GM19238 (cell line): Measurements from ENCODE around the gene CPLX3.

Source experiments
- DNase-seq: peaks from one replicate; pipeline ENCODE4 v3.0.0; 2011; ENCODE audit warnings: low spot score; ENCODE audit not compliant: insufficient read length

CPLX3 gene

DNA sequence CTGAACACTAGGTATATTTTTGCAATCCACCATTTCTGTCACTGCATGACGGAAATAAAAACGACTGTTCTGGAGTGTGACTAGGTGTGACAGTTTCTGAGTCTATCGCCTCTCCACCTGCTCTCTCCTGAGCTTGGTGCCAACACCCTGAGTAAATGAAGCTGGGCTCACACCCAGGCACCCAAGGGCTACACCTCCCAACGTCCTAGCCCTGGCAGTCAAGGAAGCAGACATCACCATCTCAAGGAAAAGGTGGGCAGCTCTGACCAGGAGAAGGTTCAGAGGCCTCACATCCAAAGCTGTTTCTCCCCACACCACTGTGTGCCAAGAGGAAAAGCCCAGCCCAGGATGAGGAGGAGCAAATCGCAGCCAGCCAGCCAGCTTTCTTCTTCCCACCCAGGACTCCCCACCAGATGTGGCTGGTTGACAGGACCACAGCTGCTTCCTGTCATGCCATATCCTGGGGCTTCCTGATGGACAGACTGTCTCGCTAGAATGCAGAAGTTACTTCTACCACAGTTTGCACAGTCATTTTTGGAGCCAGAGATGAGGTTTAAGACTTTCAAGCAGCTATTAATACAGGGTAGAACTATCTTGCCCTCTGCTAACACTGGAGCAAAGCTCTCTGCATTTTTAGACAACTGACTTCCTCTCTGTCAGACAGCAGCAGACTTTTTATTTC lies 43.4 kb downstream of the CPLX3 start:
- DNase-seq = peak; percentile 77

DNA sequence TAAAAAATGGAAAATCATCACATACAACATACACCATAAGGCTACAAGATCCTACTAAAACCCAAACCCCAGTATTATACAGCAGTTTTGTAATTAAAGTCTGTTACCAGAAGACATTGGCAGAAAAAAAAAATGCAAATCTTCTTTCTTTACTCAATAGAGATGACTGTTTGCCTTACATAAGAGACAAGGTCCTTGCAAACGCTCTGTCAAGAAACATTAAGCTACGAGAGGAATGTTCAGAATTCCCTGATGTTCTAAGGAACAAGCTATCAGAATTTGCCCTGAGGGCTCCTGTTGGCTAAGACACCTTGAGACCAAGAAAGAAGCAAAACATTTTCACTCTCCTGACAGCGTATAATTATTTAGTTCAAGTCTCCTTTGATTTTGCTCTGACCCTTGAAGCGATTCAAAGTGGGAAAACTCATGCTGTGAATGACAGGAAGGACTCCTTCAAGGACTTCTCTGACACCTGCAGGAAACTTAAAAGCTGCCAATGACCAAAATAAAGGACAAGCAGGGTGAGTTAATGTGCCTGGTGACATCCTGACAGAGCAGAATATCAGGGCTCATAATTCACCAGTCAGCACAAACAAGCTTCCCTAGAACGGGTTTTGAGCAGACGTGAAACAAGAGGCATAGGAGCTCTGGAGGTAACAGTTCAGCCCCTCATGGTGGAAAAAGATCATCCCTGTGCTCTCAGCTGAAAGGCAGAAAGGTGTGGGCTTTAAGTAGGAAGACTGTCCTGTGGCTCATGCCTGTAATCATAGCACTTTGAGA lies 44.2 kb downstream of the CPLX3 start:
- no peak for DNase-seq

DNA sequence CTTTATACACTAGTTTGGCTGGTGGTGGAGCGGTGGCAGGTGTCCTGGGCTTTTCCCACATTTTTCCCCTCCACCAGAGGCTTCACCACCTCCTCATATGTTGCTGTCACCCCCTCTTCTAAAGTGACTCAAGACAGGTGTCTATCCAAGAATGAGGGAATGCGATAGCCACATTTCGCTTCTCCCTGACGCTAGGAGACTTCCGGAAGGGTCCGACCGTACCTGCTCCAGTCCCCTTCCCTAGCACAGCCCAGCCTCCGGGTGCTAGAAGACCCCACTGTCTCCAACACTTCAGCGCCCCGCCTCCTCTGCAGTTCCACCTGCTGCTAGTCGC lies 46.2 kb downstream of the CPLX3 start:
- DNase-seq = no peak

DNA sequence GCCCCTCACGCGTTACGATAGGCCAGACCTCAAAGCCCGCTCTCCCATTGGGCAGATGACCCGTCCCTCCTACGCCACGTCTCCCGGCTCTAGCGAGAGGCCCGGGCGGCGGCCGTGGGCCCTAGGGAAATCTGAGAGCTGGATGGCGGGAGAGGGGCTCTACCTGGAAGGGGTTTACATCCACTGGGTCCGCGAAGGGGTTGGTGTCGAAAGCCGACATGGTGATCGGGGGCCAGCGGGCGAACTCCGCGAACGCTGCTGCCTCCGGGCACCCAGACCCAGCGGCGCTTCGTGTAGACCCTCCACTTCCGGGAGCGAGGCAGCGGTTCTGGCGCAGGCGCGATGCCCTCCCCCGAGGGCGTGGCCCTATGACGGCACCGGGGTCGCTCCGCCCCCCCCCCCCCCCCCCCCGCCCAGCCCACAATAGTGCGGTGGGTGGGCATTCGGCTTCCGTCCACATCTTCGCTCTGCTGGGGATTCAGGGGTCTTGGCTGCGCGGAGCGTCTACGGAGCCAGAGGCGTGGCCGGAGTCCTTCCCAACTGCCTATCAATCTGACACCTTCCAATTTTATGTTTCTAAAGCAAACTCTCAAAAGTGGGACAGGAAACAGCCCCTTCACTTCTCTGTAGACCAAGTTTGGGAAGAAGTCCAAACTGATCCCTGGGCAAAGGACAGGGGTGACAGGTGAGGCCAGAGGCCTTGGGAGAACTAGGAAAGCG lies 46.8 kb downstream of the CPLX3 start, which contains the start of gene SCAMP2:
Gene SCAMP2 (minus strand): TSS at position 330 of the 720 bp plus-strand sequence. CDS start 110 bp downstream, at position 220.
- DNase-seq = peak; percentile 96

DNA sequence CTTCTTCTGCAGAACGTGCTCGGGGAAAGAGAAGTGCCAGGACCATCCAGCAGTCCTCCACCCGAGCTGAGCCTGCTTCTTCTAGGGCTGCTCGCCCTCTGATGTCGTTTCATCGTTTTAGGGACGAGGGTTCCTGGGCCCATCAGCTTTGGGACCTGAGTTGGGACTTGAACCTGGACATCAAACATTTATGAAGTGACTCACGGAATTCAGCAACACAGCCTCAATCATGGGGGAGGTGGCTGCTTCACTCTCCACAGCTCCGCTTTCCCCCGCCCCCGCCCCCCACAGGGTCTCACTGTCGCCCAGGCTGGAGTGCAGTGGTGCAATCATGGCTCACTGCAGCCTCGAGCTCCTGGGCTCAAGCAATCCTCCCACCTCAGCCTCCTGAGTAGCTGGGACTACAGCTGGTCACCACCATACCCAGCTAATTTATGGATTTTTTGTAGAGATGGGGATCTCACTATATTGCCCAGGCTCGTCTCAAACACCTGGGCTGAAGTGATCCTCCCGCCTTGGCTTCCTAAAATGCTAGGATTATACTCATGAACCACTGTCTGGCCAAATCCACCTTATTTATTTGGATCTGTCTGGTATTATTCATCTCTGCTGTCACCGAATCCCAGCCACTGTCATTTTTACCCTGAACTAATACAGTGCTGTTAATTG lies 47.5 kb downstream of the CPLX3 start:
- DNase-seq = no peak

DNA sequence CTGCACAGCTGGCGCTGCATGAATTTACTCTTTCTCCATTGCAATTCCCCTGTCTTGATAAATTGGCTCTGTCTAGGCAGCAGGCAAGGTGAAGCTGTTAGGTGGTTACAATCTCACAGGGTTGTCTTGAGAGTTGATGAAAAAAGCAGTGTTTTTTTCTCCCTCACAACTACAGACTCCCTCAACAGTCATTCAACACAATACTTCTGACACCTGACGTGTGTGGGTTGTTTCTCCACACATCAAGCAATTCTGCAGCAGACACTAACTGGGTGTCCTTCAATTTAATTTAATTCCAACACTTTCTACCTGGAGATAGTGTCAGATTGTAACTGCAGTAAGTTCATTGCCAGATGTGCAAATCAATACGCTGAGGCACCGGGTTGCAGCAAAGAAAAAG lies 51.8 kb downstream of the CPLX3 start:
- no peak for DNase-seq
